GM12872 (cell line): ENCODE results near the gene HCN2.

Experiments
- CTCF ChIP-seq: IDR thresholded peaks from 3 replicates; pipeline ENCODE4 v1.5.1; 2011; ENCODE audit warnings: low read depth, mild to moderate bottlenecking, low read length, moderate library complexity; ENCODE audit not compliant: insufficient read depth

Gene HCN2

GRCh38 chr19:652467-653389, 63.0 kb downstream of the HCN2 start:
- TF ChIP-seq CTCF = no peak

- TF ChIP-seq CTCF = no peak
Measured at GRCh38 chr19:653425-653824, 63.7 kb downstream of the HCN2 start.

- no peak for TF ChIP-seq CTCF
Measured at GRCh38 chr19:655691-656090, 66.0 kb downstream of the HCN2 start.

- TF ChIP-seq CTCF = no peak
Measured at GRCh38 chr19:656751-657559, 67.3 kb downstream of the HCN2 start.

GRCh38 chr19:657611-658010, 67.9 kb downstream of the HCN2 start:
- TF ChIP-seq CTCF = no peak

- no peak for TF ChIP-seq CTCF
Measured at GRCh38 chr19:658059-658839, 68.6 kb downstream of the HCN2 start.
